PC-3 (cell line): Measurements from ENCODE around the gene ZMYM3. TPM values are rescaled to one million over a fixed set of nuclear protein-coding genes. Genes with fewer than 3 reads are reported as not detected.

Experiments
- ATAC-seq: fragments of 200-7000 bp; cut with Tn5 transposase; 2 replicates; pipeline ENCODE4 v1.9.1; 2020; ENCODE audit warnings: mild to moderate bottlenecking, moderate library complexity
- BruUV-seq: library from RNA; stranded (reverse); fragments of 400-500 nt; replicated peaks from 2 replicates; lab custom pipeline; 2021; lab: Mats Ljungman, UMichigan
- CTCF ChIA-PET: fragments of 300-600 bp; sonication (Branson Sonifier 250); formaldehyde crosslinking; loops from one replicate; lab custom pipeline; 2022; ENCODE audit warnings: antibody characterized with exemption; lab: Charles Lee
- POLR2A ChIA-PET: fragments of 300-600 bp; sonication (Branson Sonifier 250); formaldehyde crosslinking; loops from one replicate; lab custom pipeline; 2022; ENCODE audit warnings: antibody characterized with exemption; ENCODE audit not compliant: unreplicated experiment; lab: Charles Lee
- DNase-seq: peaks from one replicate; pipeline ENCODE4 v3.0.0-alpha.2; 2015
- H2AFZ ChIP-seq: fragments of 300-600 bp; sonication (generic); 2 replicates; pipeline ENCODE4 v1.6.0; 2016; ENCODE audit warnings: antibody characterized with exemption, low read length
- H3F3A ChIP-seq: fragments of 300-600 bp; sonication (generic); one replicate; pipeline ENCODE4 v1.6.0; 2017; ENCODE audit warnings: antibody characterized with exemption, low read length, control low read depth, mild to moderate bottlenecking; ENCODE audit not compliant: unreplicated experiment
- H3K27ac ChIP-seq: fragments of 300-600 bp; sonication (generic); 2 replicates; pipeline ENCODE4 v1.5.1; 2016; ENCODE audit warnings: mild to moderate bottlenecking, low read length
- H3K27me3 ChIP-seq: fragments of 300-600 bp; sonication (generic); 2 replicates; pipeline ENCODE4 v1.6.1; 2016; ENCODE audit warnings: low read length, mixed read lengths
- H3K36me3 ChIP-seq: fragments of 300-600 bp; sonication (generic); 2 replicates; pipeline ENCODE4 v1.6.1; 2016; ENCODE audit warnings: low read depth, mixed run types, low read length, mixed read lengths
- H3K4me1 ChIP-seq: fragments of 300-600 bp; sonication (generic); 2 replicates; pipeline ENCODE4 v1.5.1; 2016; ENCODE audit warnings: low read length; ENCODE audit not compliant: insufficient read depth
- H3K4me2 ChIP-seq: fragments of 300-600 bp; sonication (generic); 2 replicates; pipeline ENCODE4 v1.6.0; 2016; ENCODE audit warnings: low read length
- H3K4me3 ChIP-seq: fragments of 300-600 bp; sonication (generic); 2 replicates; pipeline ENCODE4 v1.5.1; 2016; ENCODE audit warnings: mild to moderate bottlenecking, low read length, mixed read lengths
- H3K79me2 ChIP-seq: fragments of 300-600 bp; sonication (generic); 2 replicates; pipeline ENCODE4 v1.6.1; 2017; ENCODE audit warnings: low read length, mixed read lengths
- H3K9ac ChIP-seq: fragments of 300-600 bp; sonication (generic); 2 replicates; pipeline ENCODE4 v1.6.0; 2016; ENCODE audit warnings: mild to moderate bottlenecking, low read length
- H3K9me2 ChIP-seq: fragments of 300-600 bp; sonication (generic); replicated peaks from 2 replicates; pipeline ENCODE4 v1.6.1; 2016; ENCODE audit warnings: mixed run types, low read length, mixed read lengths
- H3K9me3 ChIP-seq: fragments of 300-600 bp; sonication (generic); 2 replicates; pipeline ENCODE4 v1.6.1; 2016; ENCODE audit warnings: low read length, mixed read lengths
- H4K20me1 ChIP-seq: fragments of 300-600 bp; sonication (generic); 2 replicates; pipeline ENCODE4 v1.6.1; 2016; ENCODE audit warnings: low read length, mixed read lengths
- CTCF ChIP-seq: fragments of 300-600 bp; sonication (generic); conservative IDR thresholded peaks from 2 replicates; pipeline ENCODE4 v1.5.1; 2017; ENCODE audit warnings: antibody characterized with exemption, low read depth, mild to moderate bottlenecking, low read length
- EZH2 ChIP-seq: fragments of 300-600 bp; sonication (generic); IDR thresholded peaks from one replicate; pipeline ENCODE4 v1.6.1; 2017; ENCODE audit warnings: antibody characterized with exemption, mild to moderate bottlenecking, low read length; ENCODE audit not compliant: unreplicated experiment
- EZH2phosphoT487 ChIP-seq: fragments of 300-600 bp; sonication (generic); IDR thresholded peaks from 2 replicates; pipeline ENCODE4 v1.6.1; 2018; ENCODE audit warnings: mild to moderate bottlenecking, antibody characterized with exemption, low read length, borderline replicate concordance
- intact Hi-C: fragments of 100-400 bp; cut with micrococcal nuclease; formaldehyde crosslinking; loops from 2 replicates; pipeline ENCODE4 v1.9.0; 2023
- total RNA-seq: library from RNA; depleted of rRNA; stranded (reverse); fragments of >200 nt; gene quantifications from 2 replicates; pipeline ENCODE4 v1.2.3, GENCODE V29; 2014

Gene ZMYM3
- total RNA-seq, 1 experiment from 2014 or later: 23.5 TPM

DNA sequence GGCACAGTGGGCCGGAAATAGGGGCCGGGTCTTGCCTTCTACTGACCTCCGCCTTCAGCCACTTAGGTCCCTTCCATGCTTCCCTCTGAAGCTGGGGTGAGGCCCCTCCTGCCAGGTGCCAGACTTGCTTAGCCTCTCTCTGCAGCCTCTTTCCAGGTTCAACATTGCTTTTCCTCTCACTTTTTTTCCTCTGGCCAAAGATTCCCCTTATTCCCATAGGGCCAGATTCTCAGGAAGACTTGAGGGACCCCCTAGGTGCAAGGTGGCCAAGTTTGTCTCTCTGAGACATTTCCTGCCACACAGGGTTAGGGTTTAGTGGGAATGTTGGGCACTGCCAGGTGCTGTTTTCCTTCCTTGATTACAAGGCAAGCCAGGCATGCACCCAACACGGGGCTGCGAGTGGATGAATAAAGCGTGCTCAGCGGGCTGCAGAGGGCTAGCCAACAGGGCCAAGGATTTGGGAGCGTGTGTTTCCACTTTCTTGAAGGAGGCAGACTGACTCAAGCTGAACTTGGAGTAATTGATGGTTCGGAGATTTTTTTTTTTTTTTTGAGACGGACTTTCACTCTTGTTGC, 38.5 kb downstream of the ZMYM3 start:
- Histone ChIP-seq H3K36me3 (no peaks in the 10 kb centered on the region), H3K4me3 (no peak overlapping the region), H3F3A (no peaks in the 10 kb centered on the region), H2AFZ (no peak overlapping the region), H3K27ac (no peak overlapping the region), H3K9me3 (no peaks in the 10 kb centered on the region), H4K20me1 (no peaks in the 10 kb centered on the region), H3K4me2 (no peak overlapping the region), H3K4me1 (peaks cover 8% of the 10 kb centered on the region; the same call in 1 of the 2 replicates), H3K9ac (no peak overlapping the region), H3K79me2 (no peaks in the 10 kb centered on the region), H3K9me2 (no peaks in the 10 kb centered on the region), H3K27me3 (peaks cover 4% of the 10 kb centered on the region; the same call in 1 of the 2 replicates)
- no peak for TF ChIP-seq CTCF
- TF ChIP-seq EZH2phosphoT487: no peak
- TF ChIP-seq EZH2: no peak
- intact Hi-C loops: no loop called here
- ChIA-PET POLR2A (no interaction called here), CTCF (no interaction called here)
- DNase-seq: no peak
- no peak for ATAC-seq
- BruUV-seq: no TSS peak

DNA sequence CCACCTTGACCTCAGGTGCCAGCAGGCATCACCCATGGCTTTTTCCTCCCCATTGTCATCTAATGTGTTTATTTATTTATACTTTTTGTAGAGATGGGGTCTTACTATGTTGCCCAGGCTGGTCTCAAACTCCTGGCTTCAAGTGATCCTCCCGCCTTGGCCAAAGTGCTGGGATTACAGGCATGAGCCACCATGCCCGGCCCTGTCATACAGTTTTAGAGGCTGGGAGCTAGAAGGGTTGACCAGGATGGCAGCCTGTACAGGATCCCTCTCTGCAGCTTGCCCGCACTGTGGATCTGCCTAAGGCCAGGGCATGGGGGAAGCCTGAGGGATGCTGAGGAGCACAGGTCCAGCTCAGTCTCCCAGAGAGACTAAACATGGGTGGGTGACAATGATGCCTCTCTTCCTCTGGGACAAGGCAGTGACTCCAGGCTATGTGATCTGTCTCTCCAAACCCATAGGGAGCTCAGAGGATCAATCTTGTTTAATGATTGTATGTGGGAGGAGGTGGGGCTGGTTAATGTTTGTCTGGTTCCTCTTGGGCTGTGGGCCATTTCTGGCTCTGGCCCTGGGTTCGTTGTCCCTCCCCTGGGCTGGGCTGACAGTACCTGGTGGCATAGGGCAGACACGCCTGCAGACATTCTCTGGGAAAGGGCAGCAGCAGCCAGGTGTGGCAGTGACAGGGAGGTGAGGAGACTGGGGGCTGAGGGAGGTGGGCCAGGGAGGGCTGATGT, 39.2 kb downstream of the ZMYM3 start:
- Histone ChIP-seq H3K36me3 (no peaks in the 10 kb centered on the region), H3K9ac (no peak overlapping the region), H3K9me3 (no peaks in the 10 kb centered on the region), H3K9me2 (no peaks in the 10 kb centered on the region), H2AFZ (no peak overlapping the region), H3K27ac (no peak overlapping the region), H3K79me2 (no peaks in the 10 kb centered on the region), H4K20me1 (no peaks in the 10 kb centered on the region), H3K4me1 (peaks cover 8% of the 10 kb centered on the region; the same call in 1 of the 2 replicates), H3K4me2 (no peak overlapping the region), H3K4me3 (no peak overlapping the region), H3F3A (no peaks in the 10 kb centered on the region), H3K27me3 (peaks cover 4% of the 10 kb centered on the region; the same call in 1 of the 2 replicates)
- ATAC-seq: no peak
- no peak for DNase-seq
- TF ChIP-seq EZH2: no peak
- TF ChIP-seq CTCF: no peak
- no peak for TF ChIP-seq EZH2phosphoT487
- ChIA-PET CTCF (no interaction called here), POLR2A (no interaction called here)
- no TSS peak for BruUV-seq
- intact Hi-C loops: no loop called here

- H3K27me3 ChIP-seq: peaks cover 4% of the 10 kb centered on the region; the same call in 1 of the 2 replicates
- ATAC-seq: no peak
Observed at GRCh38 chrX:71214152-71214551, 39.8 kb downstream of the ZMYM3 start.

More at GRCh38 chrX:71214152-71214551, 39.8 kb downstream of the ZMYM3 start:
- Histone ChIP-seq H3K4me1 (peaks cover 8% of the 10 kb centered on the region; the same call in 1 of the 2 replicates), H2AFZ (no peak overlapping the region), H4K20me1 (no peaks in the 10 kb centered on the region), H3K9me2 (no peaks in the 10 kb centered on the region), H3K4me2 (no peak overlapping the region), H3K9me3 (no peaks in the 10 kb centered on the region), H3K9ac (no peak overlapping the region), H3K36me3 (no peaks in the 10 kb centered on the region), H3K79me2 (no peaks in the 10 kb centered on the region), H3F3A (no peaks in the 10 kb centered on the region), H3K27ac (no peak overlapping the region), H3K4me3 (no peak overlapping the region)
- ChIA-PET POLR2A (no interaction called here), CTCF (no interaction called here)
- DNase-seq: no peak
- BruUV-seq: no TSS peak
- no peak for TF ChIP-seq EZH2
- TF ChIP-seq CTCF: no peak
- TF ChIP-seq EZH2phosphoT487: no peak
- intact Hi-C loops: no loop called here
